Progenitor cell of endocrine pancreas (in vitro differentiated cells): ENCODE measurements around the gene FBXL13. TPM values are rescaled to one million over a fixed set of nuclear protein-coding genes. Genes with fewer than 3 reads are reported as not detected.
"Not testable (repeated sequence)": the region's sequence is repeated elsewhere in the genome, so short reads cannot be mapped to it uniquely, and the experiment has no call there.

Source experiments
- DNase-seq: peaks from one replicate; pipeline ENCODE4 v3.0.0; 2021; ENCODE audit warnings: low spot score; ENCODE audit not compliant: unreplicated experiment
- H3K27ac Mint-ChIP-seq: 2 replicates; pipeline ENCODE4 v1.8.0; 2021; ENCODE audit warnings: mild to moderate bottlenecking, moderate library complexity, mixed read lengths
- H3K27me3 Mint-ChIP-seq: 2 replicates; pipeline ENCODE4 v1.8.0; 2021; ENCODE audit warnings: mixed read lengths
- H3K36me3 Mint-ChIP-seq: 2 replicates; pipeline ENCODE4 v1.8.0; 2022; ENCODE audit warnings: mixed read lengths; ENCODE audit not compliant: insufficient read depth
- H3K4me1 Mint-ChIP-seq: 2 replicates; pipeline ENCODE4 v1.8.0; 2021; ENCODE audit warnings: low read depth, mixed read lengths
- H3K4me3 Mint-ChIP-seq: 2 replicates; pipeline ENCODE4 v1.8.0; 2021; ENCODE audit warnings: low read depth, mild to moderate bottlenecking, moderate library complexity, mixed read lengths
- H3K9me3 Mint-ChIP-seq: 2 replicates; pipeline ENCODE4 v1.8.0; 2021; ENCODE audit warnings: low read depth, mixed read lengths
- total RNA-seq: library from RNA; stranded (reverse); gene quantifications from 2 replicates; pipeline ENCODE4 v1.2.1, GENCODE V29; 2021
- TF ChIP-seq, protein P1 (sequence below): fragments of 200-600 bp; sonication (generic); IDR thresholded peaks from one replicate; pipeline ENCODE4 v1.5.0; 2021; ENCODE audit warnings: antibody characterized with exemption, mild to moderate bottlenecking; ENCODE audit not compliant: unreplicated experiment

The FBXL13 gene
- total RNA-seq, 1 donor from 2014 or later, result 9.1 TPM

DNA sequence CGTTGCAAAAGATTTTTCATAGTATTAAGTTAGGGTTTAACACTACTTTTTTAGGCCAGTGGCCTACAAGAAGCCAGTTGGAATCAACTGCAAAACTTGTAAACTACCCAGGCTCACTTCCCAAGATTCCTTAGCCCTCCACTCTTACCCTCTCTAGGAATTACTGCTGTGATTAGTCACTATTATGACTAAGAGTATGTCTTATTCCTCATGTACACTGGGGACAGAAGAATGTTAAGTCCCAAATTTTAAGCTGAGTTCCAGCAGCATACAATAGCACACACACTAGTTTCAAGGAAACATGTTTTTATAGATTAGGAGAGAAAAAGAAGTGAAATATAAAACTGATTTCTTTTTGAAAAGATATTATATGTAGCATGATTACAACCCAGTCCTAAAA lies 42.8 kb downstream of the FBXL13 start:
- peaks cover 15% of the 10 kb centered on the region for H3K9me3 Mint-ChIP-seq
- peaks cover 11% of the 10 kb centered on the region for H3K36me3 Mint-ChIP-seq
- no peaks in the 10 kb centered on the region for H3K4me1 Mint-ChIP-seq
- H3K4me3 Mint-ChIP-seq, result no peak overlapping the region
- H3K27me3 Mint-ChIP-seq, result no peaks in the 10 kb centered on the region
- no peak overlapping the region for H3K27ac Mint-ChIP-seq
- TF ChIP-seq, protein P1, sequence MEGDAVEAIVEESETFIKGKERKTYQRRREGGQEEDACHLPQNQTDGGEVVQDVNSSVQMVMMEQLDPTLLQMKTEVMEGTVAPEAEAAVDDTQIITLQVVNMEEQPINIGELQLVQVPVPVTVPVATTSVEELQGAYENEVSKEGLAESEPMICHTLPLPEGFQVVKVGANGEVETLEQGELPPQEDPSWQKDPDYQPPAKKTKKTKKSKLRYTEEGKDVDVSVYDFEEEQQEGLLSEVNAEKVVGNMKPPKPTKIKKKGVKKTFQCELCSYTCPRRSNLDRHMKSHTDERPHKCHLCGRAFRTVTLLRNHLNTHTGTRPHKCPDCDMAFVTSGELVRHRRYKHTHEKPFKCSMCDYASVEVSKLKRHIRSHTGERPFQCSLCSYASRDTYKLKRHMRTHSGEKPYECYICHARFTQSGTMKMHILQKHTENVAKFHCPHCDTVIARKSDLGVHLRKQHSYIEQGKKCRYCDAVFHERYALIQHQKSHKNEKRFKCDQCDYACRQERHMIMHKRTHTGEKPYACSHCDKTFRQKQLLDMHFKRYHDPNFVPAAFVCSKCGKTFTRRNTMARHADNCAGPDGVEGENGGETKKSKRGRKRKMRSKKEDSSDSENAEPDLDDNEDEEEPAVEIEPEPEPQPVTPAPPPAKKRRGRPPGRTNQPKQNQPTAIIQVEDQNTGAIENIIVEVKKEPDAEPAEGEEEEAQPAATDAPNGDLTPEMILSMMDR, result no peak
- DNase-seq, result no peak

DNA sequence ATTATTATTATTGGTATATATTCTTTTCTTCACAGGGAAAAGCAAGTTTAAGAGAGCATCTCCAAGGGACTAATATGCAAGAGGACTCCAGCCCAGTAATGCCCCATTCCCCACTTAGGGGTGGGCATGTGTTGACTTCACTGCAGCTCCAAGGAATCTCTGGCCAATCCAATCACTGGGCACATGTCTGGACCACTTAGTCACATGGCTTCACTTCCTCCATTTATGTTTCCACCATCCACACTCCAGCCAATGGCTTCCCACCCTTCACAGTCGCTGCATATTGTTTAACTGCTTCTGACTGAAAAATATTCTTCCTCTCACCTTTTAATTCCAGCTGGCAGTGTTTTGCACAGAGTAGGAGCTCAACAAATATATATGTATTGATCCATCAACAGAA lies 43.6 kb downstream of the FBXL13 start:
- Mint-ChIP-seq H3K4me1 (no peaks in the 10 kb centered on the region), H3K4me3 (no peak overlapping the region), H3K27ac (no peak overlapping the region), H3K9me3 (peaks cover 15% of the 10 kb centered on the region), H3K27me3 (no peaks in the 10 kb centered on the region), H3K36me3 (peaks cover 11% of the 10 kb centered on the region)
- TF ChIP-seq, protein P1, result no peak
- no peak for DNase-seq

DNA sequence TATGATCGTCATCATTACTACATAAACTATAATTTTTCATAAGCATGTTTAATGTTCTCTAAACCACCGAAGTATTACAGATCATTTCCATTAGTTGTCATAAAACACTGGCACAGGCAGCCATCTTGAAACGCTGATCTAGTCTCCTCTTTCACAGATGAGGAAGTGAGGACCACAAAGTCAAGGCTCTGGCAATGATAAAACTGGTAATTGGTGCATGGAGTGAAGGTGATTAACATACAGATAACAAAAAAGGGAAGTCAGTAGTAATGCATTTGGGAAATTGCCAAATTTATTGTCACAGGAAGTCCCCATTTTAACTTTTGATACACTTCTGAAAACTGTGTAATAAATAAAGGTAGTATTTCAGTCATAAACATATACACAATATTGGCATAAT lies 49.3 kb downstream of the FBXL13 start:
- Mint-ChIP-seq H3K4me3 (no peak overlapping the region), H3K36me3 (peaks cover 17% of the 10 kb centered on the region), H3K4me1 (no peaks in the 10 kb centered on the region), H3K9me3 (peaks cover 23% of the 10 kb centered on the region), H3K27ac (no peak overlapping the region), H3K27me3 (no peaks in the 10 kb centered on the region)
- TF ChIP-seq, protein P1, result no peak
- no peak for DNase-seq

DNA sequence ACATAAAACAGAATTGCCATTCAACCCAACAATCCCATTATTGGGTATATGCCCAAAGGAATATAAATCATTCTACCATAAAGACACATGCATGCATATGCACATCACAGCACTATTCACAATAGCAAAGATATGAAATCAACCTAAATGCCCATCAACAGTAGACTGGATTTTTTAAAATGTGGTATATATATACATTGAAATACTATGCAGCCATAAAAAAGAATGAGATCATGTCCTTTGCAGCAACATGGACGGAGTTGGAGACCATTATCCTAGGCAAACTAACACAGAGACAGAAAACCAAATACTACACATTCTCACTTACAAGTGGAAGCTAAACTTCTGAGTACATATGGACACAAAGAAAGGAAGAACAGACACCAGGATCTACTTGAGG lies 51.0 kb downstream of the FBXL13 start:
- Mint-ChIP-seq H3K9me3 (peaks cover 35% of the 10 kb centered on the region), H3K36me3 (peaks cover 27% of the 10 kb centered on the region)
- not testable (repeated sequence) for DNase-seq, H3K27me3 Mint-ChIP-seq, H3K4me3 Mint-ChIP-seq, H3K27ac Mint-ChIP-seq, H3K4me1 Mint-ChIP-seq

DNA sequence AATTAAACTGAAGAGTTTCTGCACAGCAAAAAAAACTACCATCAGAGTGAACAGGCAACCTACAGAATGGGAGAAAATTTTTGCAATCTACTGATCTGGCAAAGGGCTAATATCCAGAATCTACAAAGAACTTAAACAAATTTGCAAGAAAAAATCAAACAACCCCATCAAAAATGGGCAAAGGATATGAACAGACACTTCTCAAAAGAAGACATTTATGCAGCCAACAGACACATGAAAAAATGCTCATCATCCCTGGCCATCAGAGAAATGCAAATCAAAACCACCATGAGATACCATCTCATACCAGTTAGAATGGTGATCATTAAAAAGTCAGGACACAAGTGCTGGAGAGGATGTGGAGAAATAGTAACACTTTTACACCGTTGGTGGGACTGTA lies 53.1 kb downstream of the FBXL13 start:
- H3K27ac Mint-ChIP-seq, H3K4me1 Mint-ChIP-seq, H3K27me3 Mint-ChIP-seq, H3K4me3 Mint-ChIP-seq, DNase-seq: not testable (repeated sequence)
- peaks cover 44% of the 10 kb centered on the region for H3K9me3 Mint-ChIP-seq
- H3K36me3 Mint-ChIP-seq, result peaks cover 39% of the 10 kb centered on the region

DNA sequence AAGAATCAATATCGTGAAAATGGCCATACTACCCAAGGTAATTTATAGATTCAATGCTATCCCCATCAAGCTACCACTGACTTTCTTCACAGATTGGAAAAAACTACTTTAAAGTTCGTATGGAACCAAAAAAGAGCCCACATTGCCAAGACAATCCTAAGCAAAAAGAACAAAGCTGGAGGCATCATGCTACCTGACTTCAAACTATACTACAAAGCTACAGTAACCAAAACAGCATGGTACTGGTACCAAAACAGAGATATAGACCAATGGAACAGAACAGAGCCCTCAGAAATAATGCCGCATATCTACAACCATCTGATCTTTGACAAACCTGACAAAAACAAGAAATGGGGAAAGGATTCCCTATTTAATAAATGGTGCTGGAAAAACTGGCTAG lies 53.7 kb downstream of the FBXL13 start:
- Mint-ChIP-seq H3K36me3 (peaks cover 44% of the 10 kb centered on the region), H3K9me3 (peaks cover 46% of the 10 kb centered on the region)
- H3K4me3 Mint-ChIP-seq, H3K27me3 Mint-ChIP-seq, H3K27ac Mint-ChIP-seq, DNase-seq, H3K4me1 Mint-ChIP-seq: not testable (repeated sequence)

DNA sequence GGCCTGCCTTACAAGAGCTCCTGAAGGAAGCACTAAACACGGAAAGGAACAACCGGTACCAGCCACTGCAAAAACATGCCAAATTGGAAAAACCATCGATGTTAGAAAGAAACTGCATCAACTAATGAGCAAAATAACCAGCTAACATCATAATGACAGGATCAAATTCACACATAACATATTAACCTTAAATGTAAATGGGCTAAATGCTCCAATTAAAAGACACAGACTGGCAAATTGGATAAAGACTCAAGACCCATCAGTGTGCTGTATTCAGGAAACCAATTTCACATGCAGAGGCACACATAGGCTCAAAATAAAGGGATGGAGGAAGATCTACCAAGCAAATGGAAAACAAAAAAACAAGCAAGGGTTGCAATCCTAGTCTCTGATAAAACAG lies 56.3 kb downstream of the FBXL13 start:
- peaks cover 57% of the 10 kb centered on the region for H3K36me3 Mint-ChIP-seq
- not testable (repeated sequence) for H3K27me3 Mint-ChIP-seq, H3K4me3 Mint-ChIP-seq, H3K27ac Mint-ChIP-seq, H3K4me1 Mint-ChIP-seq, DNase-seq
- peaks cover 50% of the 10 kb centered on the region for H3K9me3 Mint-ChIP-seq
